CD4-positive, alpha-beta T cell treated with Interleukin-21 for 1 hour (primary cell): ENCODE measurements around the gene DNMT3A.
"Not testable (repeated sequence)": the region's sequence is repeated elsewhere in the genome, so short reads cannot be mapped to it uniquely, and the experiment has no call there.

Experiments
- DNase-seq: peaks from one replicate; pipeline ENCODE4 v3.0.0-alpha.2; 2020

The DNMT3A gene

DNA sequence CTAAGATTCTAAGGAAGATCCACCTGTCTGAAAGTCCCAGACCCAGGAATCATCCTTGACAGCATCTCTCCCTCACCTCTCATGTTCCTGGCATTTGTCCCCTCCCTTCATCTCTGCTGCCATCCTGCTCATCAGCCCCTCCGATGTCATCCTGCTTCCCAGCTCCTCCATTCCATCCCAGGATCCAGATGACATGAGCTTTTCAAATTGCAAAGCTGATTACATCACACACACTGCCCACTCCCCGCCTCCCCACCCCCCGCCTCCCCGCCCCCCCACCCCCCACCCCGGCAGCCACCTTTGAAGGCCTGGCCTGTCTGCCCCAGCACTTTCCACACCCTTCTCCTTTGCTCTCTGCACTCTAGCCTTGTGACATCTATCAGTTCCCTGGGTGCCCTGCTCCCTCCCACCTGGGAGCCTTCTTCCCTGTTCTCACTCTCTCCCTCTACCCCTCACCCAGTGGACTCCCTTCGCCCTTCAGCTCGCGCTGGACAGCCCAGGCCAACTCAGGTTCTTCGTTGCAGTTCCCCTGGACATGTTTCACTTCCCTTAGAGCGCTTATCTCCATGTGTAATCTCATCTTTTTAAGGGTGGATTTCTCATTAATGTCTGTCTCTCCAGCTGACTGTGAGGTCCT, 61.6 kb downstream of the DNMT3A start:
- DNase-seq: no peak

DNA sequence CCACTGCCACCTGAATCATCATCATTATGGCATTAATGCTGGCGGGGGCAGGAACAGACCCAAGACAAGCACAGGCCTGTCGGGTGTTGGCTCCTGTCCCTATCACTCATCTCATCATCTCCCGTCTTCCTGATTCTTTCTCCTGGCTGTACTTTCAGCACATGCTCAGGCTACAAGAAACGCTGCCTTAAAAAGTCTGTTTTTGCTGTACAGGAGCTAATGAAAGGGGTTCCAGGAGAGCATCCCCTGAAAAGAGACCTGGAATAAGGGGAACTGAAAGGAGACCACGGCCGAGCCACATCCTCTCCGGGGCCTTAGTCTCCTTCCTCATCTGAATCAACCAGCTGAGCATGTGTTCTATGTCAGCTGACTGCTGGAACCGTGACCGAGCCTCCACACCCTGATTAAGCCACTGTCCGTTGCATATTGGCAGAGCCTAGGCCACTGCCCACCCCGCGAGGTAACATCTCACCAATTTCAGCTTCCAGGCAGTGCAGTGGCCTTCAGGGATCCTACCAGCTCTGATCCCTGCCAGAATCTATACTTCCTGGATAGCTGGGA, 62.6 kb downstream of the DNMT3A start:
- no peak for DNase-seq

DNA sequence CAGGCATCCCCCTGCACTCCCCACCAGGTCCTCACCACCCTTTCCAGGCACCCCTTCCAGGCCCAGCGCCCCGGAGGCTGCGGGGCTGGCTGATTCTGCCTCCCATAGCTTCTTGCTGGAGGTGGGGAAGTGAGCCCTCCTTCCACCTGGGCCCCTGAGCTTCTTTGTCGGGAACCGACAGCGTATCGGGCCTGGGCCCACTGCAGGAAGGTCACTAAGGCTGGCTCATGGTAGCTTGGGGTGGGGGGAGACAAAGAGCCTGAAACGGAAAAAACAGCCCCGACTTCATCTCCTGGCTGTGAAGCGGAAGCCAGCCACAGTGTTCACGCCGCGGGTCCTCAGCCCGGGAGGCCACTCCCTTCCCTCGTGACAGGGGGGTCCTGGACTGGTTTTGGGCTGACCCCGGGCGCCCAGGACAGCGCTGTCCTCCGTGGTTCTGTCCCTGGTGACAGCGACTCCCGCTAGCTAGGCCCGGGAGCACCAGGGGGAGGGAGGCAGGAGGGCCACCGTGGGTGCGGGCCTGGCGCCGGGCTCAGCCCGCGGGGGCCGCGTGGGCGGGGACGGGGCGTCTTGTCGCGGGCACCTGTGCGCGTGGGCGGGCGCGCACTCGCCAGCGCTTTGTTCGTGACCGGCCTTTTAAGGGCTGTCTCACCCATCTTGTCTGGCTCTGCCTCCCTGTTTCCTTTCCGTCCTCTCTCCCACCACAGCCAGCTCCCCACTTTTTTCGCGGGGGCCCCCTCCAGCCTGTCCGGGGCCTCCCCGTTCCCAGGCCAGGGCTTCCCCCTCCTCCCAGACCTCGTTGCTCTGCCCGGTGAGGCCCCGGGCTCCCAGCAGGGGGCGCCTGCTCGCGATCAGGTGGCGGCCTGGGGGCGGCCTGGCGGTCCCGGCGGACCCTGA, 64.9 kb downstream of the DNMT3A start:
- peak; percentile 79 for DNase-seq

DNA sequence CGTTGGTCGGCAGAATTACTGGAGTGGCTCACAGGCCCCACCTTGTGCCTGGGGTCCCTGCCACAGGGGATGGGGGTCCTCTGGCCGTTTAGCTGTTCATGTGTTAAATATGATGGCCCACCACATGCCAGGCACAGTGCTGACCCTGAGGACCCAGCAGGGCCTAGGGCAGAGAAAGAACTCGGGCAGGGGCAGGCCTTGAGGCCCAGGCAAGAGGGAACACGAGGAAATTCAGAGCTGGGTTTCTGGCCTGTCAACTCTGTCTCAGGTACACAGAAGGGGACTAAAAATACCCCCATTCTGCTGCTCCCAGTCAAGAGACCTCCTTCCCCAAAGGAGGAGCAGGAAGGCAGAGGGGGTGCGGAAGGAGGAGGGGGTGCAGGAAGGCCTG, 66.2 kb downstream of the DNMT3A start:
- no peak for DNase-seq

DNA sequence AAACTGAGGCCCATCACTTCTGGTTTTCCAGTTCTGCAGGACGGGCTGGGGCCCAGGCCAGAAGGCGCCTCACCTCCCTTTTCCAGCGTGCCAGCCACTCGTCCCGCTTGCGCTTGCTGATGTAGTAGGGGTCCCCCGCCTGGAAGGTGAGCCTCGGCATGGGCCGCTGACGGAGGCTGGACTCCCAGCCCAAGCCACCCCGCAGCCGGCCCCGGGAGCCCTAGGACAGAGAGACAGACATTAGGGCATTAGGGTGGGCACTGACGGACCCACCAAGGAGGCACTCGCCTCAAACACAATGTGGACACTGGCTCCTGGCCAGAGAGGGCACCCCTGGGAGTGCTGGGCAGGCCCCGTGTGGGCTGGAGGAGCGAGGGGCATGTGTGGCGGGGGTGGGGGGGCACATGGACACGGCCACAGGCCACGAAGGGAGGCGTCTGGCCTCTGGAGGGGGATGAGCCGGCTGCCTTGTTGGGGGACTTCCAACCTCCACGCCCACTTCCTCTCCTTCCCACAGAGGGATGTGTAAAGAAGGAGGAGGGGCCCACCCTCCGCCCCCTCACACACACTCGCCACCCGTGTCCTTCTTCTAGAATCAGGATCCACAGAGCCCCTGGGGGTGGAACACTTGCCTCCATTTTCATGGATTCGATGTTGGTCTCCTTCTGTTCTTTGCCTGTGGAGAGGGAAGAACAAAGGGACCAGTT, 66.7 kb downstream of the DNMT3A start:
- DNase-seq: peak; percentile 75

DNA sequence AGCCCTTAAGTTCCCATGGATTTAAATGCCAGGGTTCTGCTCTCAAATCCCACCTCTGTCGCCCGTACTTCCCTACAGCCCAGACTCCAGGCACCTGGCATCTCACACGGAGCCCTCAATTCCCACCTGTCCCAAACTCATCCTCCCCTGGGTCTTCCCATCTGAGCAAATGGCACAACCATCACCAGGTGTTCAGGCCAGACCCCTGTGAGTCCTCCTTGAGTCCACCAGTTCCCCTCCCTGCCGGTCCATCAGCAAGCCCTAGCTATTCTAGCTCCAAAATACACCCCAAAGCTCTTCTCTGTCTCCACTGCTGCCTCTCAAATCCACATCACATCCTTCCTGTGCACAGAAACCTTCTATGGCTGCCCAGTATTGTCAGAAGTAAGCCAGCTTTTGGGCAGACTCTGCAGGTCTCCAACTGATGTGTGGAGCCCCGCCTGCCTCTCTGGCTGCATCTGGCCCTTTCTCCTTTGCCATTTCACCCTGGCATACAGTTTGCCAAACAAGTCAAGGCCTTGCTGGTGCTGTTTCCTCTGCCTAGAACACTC, 67.7 kb downstream of the DNMT3A start:
- DNase-seq: peak; percentile 25

DNA sequence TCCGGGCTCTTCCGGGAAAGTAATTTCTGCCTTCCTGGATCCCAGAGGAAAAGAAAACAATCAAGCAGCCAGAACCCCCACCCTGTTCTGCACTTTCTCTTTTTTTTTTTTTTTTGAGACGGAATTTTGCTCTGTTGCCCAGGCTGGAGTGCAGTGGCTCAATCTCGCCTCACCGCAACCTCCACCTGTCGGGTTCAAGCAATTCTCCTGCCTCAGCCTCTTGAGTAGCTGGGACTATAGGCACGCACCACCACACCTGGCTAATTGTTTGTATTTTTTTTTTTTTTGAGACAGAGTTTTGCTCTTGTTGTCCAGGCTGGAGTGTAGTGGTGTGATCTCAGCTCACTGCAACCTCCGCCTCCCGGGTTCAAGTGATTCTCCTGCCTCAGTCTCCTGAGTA, 69.0 kb downstream of the DNMT3A start:
- not testable (repeated sequence) for DNase-seq

DNA sequence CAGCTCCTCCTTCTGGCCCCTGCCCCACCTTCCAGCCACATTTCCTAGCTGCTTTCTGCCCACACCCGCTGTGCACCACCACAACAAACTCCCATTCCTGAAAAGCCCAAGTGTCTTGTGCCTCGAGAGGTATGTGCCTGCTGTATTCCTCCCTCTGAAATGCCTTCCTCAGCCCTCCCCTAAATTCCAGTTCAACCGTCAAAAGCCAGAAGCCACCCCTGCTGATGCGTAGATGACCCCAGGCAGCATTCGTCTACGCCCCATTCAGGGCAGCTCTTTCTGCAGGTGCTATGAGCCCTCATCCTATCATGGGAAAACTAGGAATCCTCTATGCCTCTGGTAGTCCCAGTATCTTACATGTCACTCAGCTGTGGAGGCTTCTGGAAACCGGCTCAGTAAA, 71.7 kb downstream of the DNMT3A start:
- DNase-seq: no peak

DNA sequence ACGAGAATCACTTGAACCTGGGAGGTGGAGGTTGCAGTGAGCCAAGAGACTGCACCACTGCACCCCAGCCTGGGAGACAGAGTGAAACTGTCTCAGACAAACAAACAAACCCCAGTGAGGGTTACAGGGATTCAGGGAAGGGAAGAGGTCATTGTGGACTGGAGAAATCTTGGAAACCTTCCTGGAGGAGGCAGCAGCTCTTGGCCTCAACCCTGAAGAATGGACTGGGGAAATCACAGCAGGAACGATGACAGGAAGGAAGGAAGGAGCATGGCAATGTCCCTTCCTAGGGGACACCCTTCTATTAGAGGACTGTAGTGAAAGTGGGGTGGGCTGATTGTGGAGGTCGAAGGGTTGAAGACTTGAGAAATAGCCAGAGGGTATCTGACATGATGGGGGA, 72.5 kb downstream of the DNMT3A start:
- DNase-seq: no peak

DNA sequence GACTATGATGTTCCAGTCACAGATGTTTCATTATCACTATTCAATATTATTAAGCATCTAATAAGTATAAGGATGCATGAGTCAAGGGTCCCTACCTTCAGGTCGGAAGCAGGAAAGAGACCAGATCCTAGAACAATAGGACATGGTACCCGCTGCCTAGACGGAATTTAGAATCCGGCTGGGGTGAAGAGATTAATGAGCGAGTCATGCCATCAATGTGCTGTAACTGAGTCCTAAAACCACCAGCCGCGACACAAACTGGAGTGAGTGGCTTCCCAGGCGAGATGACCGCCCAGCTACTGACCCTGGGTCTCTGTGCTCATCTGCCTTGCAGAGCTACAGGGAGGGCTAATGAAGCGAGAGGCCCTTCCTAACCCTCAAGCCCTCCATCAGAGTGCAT, 73.6 kb downstream of the DNMT3A start:
- no peak for DNase-seq

DNA sequence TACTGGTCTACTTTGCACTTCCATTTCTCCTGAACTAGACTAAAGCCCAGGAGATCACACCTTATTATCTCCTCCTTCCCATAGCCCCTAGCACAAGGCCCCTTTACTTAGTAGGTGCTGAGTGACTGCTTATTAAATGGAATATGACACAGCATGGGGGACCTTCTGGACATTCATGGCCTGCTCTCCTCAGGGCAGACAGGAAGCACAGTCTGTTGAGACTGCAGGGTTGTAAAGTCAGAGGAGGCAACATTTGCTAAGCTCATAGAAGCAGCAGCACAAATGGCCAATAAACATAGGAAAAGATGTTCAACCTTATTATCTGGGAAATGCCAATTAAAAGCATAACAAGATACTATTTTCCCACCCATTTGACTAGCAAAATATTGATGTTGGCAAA, 75.3 kb downstream of the DNMT3A start:
- no peak for DNase-seq

DNA sequence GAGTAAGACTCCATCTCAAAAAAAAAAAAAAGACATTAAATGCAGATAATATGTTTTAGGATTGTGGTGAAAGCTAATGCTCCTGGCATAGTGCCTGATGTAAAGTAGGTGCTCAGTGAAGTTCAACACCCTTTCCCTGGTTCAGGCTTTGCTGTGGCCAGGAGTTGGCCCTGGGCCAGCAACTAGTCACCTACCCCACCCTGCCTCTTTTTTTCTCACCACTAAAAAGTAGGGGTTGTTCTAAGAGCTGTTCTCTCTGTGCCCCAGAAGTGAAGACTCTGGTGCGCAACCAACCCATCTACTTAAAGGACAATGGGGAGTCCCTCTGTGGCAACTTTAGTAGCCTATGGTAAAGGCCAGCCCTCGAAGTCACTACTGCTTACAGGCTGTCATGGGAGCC, 75.9 kb downstream of the DNMT3A start:
- peak; percentile 51 for DNase-seq

DNA sequence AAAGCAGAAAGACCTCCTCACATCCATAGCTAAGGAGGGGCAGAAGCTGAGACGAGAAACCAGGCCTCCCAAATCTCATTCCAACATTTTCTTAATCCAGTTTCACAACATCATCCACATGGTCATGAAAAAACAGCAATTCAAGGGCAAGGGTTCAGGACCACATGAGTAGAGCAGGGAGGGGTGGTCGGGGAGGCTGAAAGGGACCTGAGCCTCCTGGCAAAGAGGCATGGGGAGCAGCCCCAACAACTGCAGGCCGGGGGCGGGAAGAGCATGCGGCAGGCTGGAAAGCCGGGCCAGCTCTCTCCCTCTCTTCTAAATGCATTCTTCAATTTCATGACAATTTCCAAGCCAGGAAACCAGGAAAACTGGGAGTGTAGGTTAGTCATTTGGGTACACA, 76.7 kb downstream of the DNMT3A start:
- no peak for DNase-seq

DNA sequence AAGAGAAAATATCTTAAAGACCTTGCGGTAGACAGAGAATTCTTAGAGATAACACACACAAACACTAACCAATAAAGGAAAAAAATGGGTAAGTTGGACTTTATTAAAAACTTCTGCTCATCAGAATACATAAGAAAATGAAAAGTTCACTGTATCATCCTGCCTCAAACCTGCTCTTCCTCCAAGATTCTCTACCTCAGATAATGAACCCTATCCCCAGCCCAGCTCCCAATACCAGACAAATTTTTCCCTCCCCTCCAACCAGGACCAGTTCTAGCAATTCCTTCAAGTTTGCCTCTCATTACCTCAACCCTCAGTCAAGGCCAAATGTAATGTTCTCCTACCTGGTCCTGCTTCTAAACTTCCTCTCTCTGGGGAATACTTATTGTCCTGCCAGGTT, 79.4 kb downstream of the DNMT3A start:
- no peak for DNase-seq

DNA sequence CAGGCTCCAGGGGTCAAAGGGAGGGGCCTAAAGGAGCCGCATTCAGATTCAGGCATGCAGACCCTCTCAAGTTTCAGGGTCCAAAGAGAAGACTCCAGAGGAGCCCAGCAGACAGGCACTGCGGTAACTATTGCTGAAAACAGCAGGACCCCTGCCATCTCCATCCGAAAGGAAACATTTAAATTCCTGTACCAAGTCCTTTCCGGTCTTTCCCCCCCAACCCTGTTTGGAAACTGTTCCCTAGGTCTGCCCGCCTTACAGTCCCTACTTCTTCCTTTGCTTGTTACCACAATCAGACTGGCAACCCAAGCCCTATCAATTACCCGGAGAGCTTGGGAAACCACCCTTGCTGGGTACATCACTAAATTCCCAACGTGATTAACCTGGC, 82.0 kb downstream of the DNMT3A start:
- no peak for DNase-seq

DNA sequence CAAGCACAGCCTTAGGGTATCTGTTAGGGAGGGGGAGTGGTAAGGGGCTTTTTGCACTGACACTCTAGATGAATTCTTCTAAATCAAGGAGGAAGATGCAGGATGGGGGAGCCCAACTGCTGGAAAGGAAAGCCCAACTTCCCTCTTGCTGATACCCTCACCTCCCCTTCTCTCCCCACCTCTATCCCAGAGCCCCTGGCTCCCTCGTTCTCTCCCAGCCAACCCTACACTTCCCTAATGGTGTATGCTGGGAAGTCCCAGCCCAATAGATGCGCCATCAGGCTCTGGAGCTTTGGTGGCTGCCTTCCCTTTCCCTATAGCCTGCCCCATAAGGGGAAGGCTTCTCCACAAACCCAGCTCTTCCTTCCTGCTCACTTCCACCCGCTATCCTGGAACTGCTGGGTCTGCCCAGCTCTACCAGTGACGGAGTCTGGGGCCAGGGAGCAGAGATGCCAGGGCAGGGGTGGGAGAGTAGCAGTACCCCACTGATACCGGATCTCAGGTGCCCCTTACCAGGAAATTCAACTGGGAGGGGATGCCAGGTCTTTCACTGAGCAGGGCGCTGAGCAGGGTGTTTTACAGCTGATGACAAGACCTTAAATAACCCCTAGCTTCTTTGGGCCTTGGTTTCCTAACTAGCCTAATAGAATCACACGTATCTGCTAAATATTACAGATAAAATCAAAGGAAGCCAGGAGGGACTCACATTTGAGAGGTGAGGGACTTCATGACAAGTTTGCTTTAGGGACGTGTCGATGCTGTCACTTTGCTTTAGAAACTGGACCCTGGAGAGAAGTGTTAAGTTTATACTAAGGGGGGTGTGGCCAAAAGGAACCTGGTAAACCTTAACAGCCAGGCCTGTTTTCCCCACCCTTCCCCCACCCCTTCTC, 82.6 kb downstream of the DNMT3A start:
- DNase-seq: no peak

DNA sequence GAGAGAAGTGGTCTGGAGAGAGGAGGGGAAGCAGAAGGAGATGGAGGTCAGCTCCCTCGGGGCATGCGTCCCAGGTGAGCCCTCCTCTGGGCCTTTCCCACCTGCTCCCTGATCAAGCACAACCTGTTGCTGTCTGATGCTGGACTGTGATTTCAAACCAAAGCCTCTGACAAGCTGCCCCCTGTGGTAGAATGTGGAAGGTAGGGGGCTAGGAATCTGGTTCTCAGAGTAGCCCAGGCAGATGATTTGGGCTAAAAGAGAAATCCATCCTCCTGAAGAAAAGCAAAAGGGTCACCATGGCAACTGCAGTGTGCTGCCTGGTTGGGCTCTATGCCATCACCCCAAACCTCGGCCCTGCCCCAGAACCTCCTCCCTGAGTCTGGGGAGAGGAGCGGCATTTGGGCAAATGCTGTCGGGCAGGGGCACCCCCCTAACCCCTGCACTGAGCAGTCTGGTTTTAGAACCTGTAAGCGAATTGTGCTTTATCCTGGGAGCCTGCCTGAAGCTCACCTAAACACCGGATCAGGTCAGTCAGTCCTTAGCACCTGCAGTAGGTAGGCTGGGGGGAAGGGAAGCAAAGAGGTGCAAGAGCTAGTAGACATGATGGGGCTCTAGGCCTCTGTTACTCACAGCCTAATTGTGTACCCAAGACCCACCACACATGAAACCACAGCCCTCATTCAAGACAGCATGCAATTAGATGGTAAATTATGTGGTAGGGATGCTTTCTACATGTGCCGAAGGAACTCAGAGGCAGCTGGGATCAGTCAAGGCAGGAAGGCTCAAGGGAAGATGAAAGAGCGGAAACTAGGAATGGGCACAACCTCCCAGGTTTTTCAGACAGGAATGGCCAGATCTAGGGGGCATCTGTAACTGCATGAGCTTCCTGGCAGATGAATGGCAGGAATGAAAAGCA, 83.5 kb downstream of the DNMT3A start:
- no peak for DNase-seq

DNA sequence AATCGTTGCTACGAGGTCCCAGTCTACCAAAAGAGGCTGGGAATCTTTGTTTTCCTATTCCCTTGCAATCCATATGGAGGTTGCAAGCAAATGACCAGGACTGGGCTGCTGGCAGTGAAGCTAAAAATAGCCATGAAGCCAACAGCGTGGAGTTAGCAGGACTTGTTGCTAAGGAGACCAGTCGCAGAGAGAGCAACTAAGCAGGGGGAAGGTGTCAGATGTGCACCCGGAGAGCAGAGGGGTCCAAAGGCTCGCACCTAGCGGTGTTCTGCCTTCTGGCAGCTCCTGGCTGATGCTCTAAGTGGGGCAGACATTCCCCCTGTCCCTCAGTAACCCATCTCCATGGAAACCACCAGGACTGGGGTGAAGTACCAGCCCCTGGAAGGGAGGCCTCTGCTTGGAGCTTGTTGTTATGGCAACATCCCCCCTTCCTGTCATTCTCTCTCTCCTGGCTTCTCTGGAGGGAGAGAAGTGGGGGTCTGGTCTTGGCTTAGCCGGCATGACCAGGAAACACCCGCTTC, 84.6 kb downstream of the DNMT3A start:
- DNase-seq: no peak

DNA sequence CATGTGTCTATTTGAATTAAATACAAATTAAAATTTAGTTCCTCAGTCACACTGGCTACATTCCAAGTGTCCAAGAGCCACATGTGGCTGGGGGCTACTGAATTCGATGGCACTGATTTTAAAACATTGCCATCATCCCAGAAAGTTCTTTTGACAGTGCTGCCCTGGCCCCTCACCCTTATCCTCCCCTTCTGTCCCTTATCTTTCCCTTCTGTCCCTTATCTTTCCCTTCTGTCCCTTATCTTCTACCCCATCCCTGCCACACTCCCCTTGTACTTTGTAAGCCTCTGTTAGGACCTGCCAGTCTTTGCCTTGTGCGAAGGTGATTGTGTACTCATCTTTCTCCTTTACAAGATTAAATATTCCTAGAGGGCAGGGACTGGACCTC, 85.2 kb downstream of the DNMT3A start:
- DNase-seq: no peak

DNA sequence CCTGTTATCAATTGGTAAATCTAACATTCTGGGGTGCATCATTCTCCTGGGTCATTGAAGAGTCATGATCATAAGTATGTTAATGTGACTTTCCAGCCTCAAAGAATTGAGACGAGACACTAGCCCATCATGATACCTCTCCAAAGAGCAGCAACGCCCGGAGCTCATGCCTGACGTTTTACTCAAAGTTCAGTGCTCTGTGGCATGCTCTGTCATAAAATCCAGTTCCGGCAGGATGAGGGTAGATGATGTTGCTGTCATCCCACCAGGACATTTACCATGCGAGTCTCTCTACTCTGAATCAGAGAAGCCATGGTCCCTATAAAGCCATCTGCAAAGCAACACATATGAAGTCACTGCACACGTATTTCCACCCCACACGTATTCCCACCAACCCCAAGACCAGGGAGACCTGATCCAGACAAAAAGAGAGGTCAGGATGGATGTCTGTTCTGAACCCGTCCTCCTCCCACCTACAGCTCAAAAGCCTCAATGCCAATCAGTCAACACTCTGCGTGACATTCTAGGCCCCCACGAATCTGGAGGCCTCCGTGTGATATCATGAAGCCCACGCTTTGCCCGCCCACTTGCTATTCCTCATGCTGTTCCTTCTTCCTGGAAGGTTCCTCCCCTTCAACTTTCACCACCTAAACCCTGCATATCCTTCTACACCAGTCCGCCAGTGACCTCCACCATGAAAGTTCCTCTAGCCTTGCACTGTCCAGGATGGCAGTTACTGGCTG, 85.8 kb downstream of the DNMT3A start:
- DNase-seq: no peak
